SU-DHL-6 (cell line): ENCODE measurements around the gene PID1.

Experiments used
- H2AFZ ChIP-seq: fragments of 200-600 bp; sonication (generic); 2 replicates; pipeline ENCODE4 v1.6.1; 2014; ENCODE audit warnings: low read depth, mild to moderate bottlenecking, moderate library complexity, mixed read lengths, antibody characterized with exemption, low read length; ENCODE audit not compliant: severe bottlenecking
- H3F3A ChIP-seq: fragments of 200-600 bp; shearing (Covaris generic); 2 replicates; pipeline ENCODE4 v1.6.0; 2016; ENCODE audit warnings: antibody characterized with exemption, mild to moderate bottlenecking; ENCODE audit not compliant: insufficient read depth
- H3K27ac ChIP-seq: fragments of 200-600 bp; sonication (generic); 2 replicates; pipeline ENCODE4 v1.5.1; 2016; ENCODE audit warnings: low read depth, mild to moderate bottlenecking, low read length, moderate library complexity, mixed read lengths
- H3K27me3 ChIP-seq: fragments of 200-600 bp; sonication (generic), shearing (Covaris generic); 2 replicates; pipeline ENCODE4 v1.6.0; 2014; ENCODE audit warnings: mild to moderate bottlenecking, low read length
- H3K36me3 ChIP-seq: fragments of 200-600 bp; sonication (generic); 2 replicates; pipeline ENCODE4 v1.6.1; 2014; ENCODE audit warnings: mild to moderate bottlenecking, low read length, mixed read lengths
- H3K4me2 ChIP-seq: fragments of 300-600, 200-600 bp; shearing (Covaris generic), sonication (generic); 2 replicates; pipeline ENCODE4 v1.6.0; 2014; ENCODE audit warnings: low read length, low read depth, mild to moderate bottlenecking; ENCODE audit not compliant: poor library complexity, severe bottlenecking
- H3K4me3 ChIP-seq: fragments of 200-600 bp; sonication (generic); 2 replicates; pipeline ENCODE4 v1.5.1; 2014; ENCODE audit warnings: antibody characterized with exemption, low read length, mild to moderate bottlenecking, mixed read lengths; ENCODE audit not compliant: insufficient read depth, poor library complexity, severe bottlenecking
- H3K79me2 ChIP-seq: fragments of 200-600 bp; sonication (generic); 2 replicates; pipeline ENCODE4 v1.6.1; 2014; ENCODE audit warnings: mild to moderate bottlenecking, low read length, moderate library complexity; ENCODE audit not compliant: insufficient read depth
- H3K9ac ChIP-seq: fragments of 200-600 bp; sonication (generic); 2 replicates; pipeline ENCODE4 v1.7.0; 2014; ENCODE audit warnings: mild to moderate bottlenecking, low read length
- H3K9me2 ChIP-seq: fragments of 200-600 bp; sonication (generic); replicated peaks from 2 replicates; pipeline ENCODE4 v1.6.1; 2014; ENCODE audit warnings: low read length; ENCODE audit not compliant: insufficient read depth
- H3K9me3 ChIP-seq: fragments of 200-600 bp; sonication (generic); 2 replicates; pipeline ENCODE4 v1.6.1; 2014; ENCODE audit warnings: low read length, mixed read lengths; ENCODE audit not compliant: insufficient read depth
- H4K20me1 ChIP-seq: fragments of 200-600 bp; sonication (generic); 2 replicates; pipeline ENCODE4 v1.6.1; 2014; ENCODE audit warnings: low read depth, mild to moderate bottlenecking, antibody characterized with exemption, low read length, moderate library complexity, mixed read lengths
- EZH2phosphoT487 ChIP-seq: fragments of 200-600 bp; sonication (generic), shearing (Covaris generic); conservative IDR thresholded peaks from 2 replicates; pipeline ENCODE4 v1.6.1; 2018; ENCODE audit warnings: mild to moderate bottlenecking, antibody characterized with exemption, low read length, moderate library complexity, mixed read lengths
- TF ChIP-seq, protein P1 (sequence below): fragments of 200-600 bp; sonication (generic); IDR thresholded peaks from one replicate; pipeline ENCODE4 v1.5.1; 2017; ENCODE audit warnings: antibody characterized with exemption, mild to moderate bottlenecking, low read length, moderate library complexity; ENCODE audit not compliant: insufficient read depth, poor library complexity, severe bottlenecking

Gene PID1

DNA sequence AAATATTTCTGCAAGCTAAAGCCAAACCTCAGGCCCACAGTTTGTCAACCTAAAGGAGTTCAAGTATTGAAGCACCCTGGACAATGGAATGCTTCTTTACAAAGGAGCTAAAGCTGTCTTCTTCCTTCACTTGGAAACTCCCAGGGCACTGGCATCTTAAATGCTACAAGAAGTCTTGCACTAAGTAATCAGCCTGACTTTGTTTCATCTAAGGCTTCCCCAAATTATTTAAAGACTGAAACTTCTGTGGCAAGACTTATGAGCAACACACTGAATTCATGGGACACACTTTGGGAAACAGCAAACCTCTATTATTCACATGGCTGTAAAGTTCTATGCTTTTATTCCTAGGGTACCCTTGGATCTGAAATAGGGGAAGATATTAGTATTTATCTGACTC is 14.7 kb downstream of the PID1 start:
- H4K20me1 ChIP-seq: no peaks in the 10 kb centered on the region
- no peak overlapping the region for H3K9ac ChIP-seq
- no peaks in the 10 kb centered on the region for H3K9me3 ChIP-seq
- no peak overlapping the region for H3K4me3 ChIP-seq
- no peaks in the 10 kb centered on the region for H3K36me3 ChIP-seq
- no peak overlapping the region for H3K4me2 ChIP-seq
- H3K9me2 ChIP-seq: no peaks in the 10 kb centered on the region
- H3K27me3 ChIP-seq: no peaks in the 10 kb centered on the region
- no peaks in the 10 kb centered on the region for H3K79me2 ChIP-seq
- H2AFZ ChIP-seq: no peak overlapping the region
- no peak overlapping the region for H3K27ac ChIP-seq
- no peaks in the 10 kb centered on the region for H3F3A ChIP-seq
- TF ChIP-seq, protein P1, sequence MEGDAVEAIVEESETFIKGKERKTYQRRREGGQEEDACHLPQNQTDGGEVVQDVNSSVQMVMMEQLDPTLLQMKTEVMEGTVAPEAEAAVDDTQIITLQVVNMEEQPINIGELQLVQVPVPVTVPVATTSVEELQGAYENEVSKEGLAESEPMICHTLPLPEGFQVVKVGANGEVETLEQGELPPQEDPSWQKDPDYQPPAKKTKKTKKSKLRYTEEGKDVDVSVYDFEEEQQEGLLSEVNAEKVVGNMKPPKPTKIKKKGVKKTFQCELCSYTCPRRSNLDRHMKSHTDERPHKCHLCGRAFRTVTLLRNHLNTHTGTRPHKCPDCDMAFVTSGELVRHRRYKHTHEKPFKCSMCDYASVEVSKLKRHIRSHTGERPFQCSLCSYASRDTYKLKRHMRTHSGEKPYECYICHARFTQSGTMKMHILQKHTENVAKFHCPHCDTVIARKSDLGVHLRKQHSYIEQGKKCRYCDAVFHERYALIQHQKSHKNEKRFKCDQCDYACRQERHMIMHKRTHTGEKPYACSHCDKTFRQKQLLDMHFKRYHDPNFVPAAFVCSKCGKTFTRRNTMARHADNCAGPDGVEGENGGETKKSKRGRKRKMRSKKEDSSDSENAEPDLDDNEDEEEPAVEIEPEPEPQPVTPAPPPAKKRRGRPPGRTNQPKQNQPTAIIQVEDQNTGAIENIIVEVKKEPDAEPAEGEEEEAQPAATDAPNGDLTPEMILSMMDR: no peak
- TF ChIP-seq EZH2phosphoT487: no peak

DNA sequence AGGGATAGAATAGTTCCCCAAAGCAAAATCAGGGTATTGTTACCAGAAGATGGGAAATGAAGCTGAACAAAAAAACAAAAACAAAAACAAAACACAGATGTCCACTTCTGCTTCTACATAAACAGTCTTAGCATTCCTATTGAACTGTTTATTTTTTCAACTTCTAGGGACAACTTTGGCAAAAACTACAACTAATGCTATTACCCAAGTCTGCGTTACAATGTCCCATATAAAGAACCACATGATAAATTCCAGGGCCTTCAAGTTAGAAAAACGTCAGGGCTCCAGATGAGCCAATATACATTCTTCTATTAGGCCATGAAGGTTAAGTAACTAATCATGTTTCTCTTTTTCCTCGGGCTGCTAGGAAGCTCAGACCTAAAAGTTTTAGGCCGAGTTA is 16.9 kb downstream of the PID1 start:
- H3K27ac ChIP-seq: no peak overlapping the region
- H3F3A ChIP-seq: no peaks in the 10 kb centered on the region
- no peak overlapping the region for H3K4me3 ChIP-seq
- H3K4me2 ChIP-seq: no peak overlapping the region
- no peaks in the 10 kb centered on the region for H3K36me3 ChIP-seq
- no peaks in the 10 kb centered on the region for H3K9me3 ChIP-seq
- H3K9me2 ChIP-seq: no peaks in the 10 kb centered on the region
- no peak overlapping the region for H2AFZ ChIP-seq
- H3K27me3 ChIP-seq: no peaks in the 10 kb centered on the region
- TF ChIP-seq EZH2phosphoT487: no peak
- no peak overlapping the region for H3K9ac ChIP-seq
- H3K79me2 ChIP-seq: no peaks in the 10 kb centered on the region
- no peaks in the 10 kb centered on the region for H4K20me1 ChIP-seq

DNA sequence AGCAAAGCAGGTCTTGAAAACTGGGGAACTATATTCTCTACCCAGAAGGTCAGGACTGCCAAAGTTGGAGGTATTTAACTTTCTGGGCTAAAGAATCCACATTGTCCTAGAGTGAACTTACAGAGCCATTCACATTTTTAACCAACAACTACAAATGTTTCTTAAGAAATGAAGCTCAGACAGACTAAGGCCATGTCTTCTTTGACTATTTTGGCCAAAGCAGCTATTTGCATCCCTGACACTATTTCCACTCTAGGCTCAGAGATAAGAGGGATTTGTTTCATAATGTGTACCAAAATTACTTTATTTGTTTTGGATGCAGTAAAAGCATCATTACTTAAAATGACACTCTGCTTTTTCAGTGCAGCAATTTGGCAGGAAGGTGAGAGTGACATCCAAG is 18.1 kb downstream of the PID1 start:
- Histone ChIP-seq H3K4me3 (no peak overlapping the region), H3K9me2 (no peaks in the 10 kb centered on the region), H3K27me3 (no peaks in the 10 kb centered on the region), H3K79me2 (no peaks in the 10 kb centered on the region), H4K20me1 (no peaks in the 10 kb centered on the region), H3K9ac (no peak overlapping the region), H3K27ac (no peak overlapping the region), H2AFZ (no peak overlapping the region), H3K9me3 (no peaks in the 10 kb centered on the region), H3F3A (no peaks in the 10 kb centered on the region), H3K4me2 (no peak overlapping the region), H3K36me3 (no peaks in the 10 kb centered on the region)
- TF ChIP-seq, protein P1: no peak
- no peak for TF ChIP-seq EZH2phosphoT487

DNA sequence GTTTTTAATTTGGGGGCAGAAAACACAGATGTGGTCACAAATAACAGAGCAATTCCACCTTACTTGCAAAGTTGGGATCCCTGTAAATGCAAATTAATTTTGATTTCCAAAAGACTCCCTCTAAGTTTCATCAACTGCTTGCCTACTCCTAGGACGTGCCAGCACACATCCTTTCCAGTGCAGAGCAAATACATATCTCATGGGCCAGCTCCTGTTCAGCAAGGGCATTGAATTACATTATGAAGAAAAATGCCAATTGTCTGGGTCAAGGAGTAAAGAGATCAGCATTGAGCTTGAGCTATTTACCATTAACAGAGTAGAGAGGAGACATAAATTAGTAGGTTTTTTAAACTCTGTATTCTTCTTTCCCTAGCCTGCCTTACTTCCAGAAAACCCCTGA is 18.8 kb downstream of the PID1 start:
- Histone ChIP-seq H3K4me2 (no peak overlapping the region), H3K9me2 (no peaks in the 10 kb centered on the region), H3K27ac (no peak overlapping the region), H3K9me3 (no peaks in the 10 kb centered on the region), H3K27me3 (no peaks in the 10 kb centered on the region), H2AFZ (no peak overlapping the region), H3F3A (no peaks in the 10 kb centered on the region), H3K4me3 (no peak overlapping the region), H3K79me2 (no peaks in the 10 kb centered on the region), H3K36me3 (no peaks in the 10 kb centered on the region), H3K9ac (no peak overlapping the region), H4K20me1 (no peaks in the 10 kb centered on the region)
- TF ChIP-seq, protein P1: no peak
- TF ChIP-seq EZH2phosphoT487: no peak
